Osteoblast (primary cell): ENCODE measurements around the gene MBTPS1. TPM values are rescaled to one million over a fixed set of nuclear protein-coding genes. Genes with fewer than 3 reads are reported as not detected.

ENCODE experiments used
- DNase-seq: peaks from one replicate; pipeline ENCODE4 v3.0.0; 2011; ENCODE audit warnings: low spot score, mixed read lengths; ENCODE audit not compliant: insufficient read length; ENCODE audit errors: missing footprints
- H2AFZ ChIP-seq: 2 replicates; pipeline ENCODE4 v1.6.0; 2011; ENCODE audit warnings: mild to moderate bottlenecking, low read length
- H3K27ac ChIP-seq: 2 replicates; pipeline ENCODE4 v1.5.1; 2011; ENCODE audit warnings: mild to moderate bottlenecking, low read depth, low read length, moderate library complexity
- H3K27me3 ChIP-seq: 2 replicates; pipeline ENCODE4 v1.6.0; 2012; ENCODE audit warnings: mild to moderate bottlenecking, control low read depth, inconsistent platforms, low read length, moderate library complexity; ENCODE audit not compliant: insufficient read depth
- H3K36me3 ChIP-seq: 2 replicates; pipeline ENCODE4 v1.5.1; 2011; ENCODE audit warnings: mild to moderate bottlenecking, low read length, control low read depth, moderate library complexity; ENCODE audit not compliant: insufficient read depth
- H3K4me1 ChIP-seq: 2 replicates; pipeline ENCODE4 v1.5.1; 2011; ENCODE audit warnings: mild to moderate bottlenecking, low read length, control low read depth, moderate library complexity; ENCODE audit not compliant: insufficient read depth
- H3K4me2 ChIP-seq: 2 replicates; pipeline ENCODE4 v1.6.0; 2011; ENCODE audit warnings: mild to moderate bottlenecking, low read length; ENCODE audit not compliant: insufficient read depth
- H3K4me3 ChIP-seq: fragments of 200-600 bp; sonication (generic); 3 replicates; pipeline ENCODE4 v1.5.1; 2012; ENCODE audit warnings: mild to moderate bottlenecking, low read length, inconsistent platforms; ENCODE audit not compliant: insufficient read depth
- H3K79me2 ChIP-seq: 2 replicates; pipeline ENCODE4 v1.6.0; 2012; ENCODE audit warnings: mild to moderate bottlenecking, low read length, control low read depth, inconsistent platforms; ENCODE audit not compliant: insufficient read depth
- H3K9me3 ChIP-seq: 2 replicates; pipeline ENCODE4 v1.5.1; 2011; ENCODE audit warnings: low read depth, low read length, control low read depth
- H4K20me1 ChIP-seq: 2 replicates; pipeline ENCODE4 v1.6.0; 2012; ENCODE audit warnings: mild to moderate bottlenecking, low read length, control low read depth; ENCODE audit not compliant: insufficient read depth
- CTCF ChIP-seq: IDR thresholded peaks from 2 replicates; pipeline ENCODE4 v1.5.1; 2011; ENCODE audit warnings: mild to moderate bottlenecking, low read depth, low read length, moderate library complexity; ENCODE audit errors: extremely low read depth
- total RNA-seq: library from RNA; depleted of rRNA; stranded (reverse); fragments of >200 nt; gene quantifications from 2 replicates; pipeline ENCODE4 v1.2.3, GENCODE V29; 2012

Gene MBTPS1
- total RNA-seq, 1 donor = 114 TPM

- peaks cover 86% of the 10 kb centered on the region for H3K79me2 ChIP-seq
- H3K4me3 ChIP-seq = no peak overlapping the region
- H3K4me1 ChIP-seq = peaks cover 9% of the 10 kb centered on the region
- H2AFZ ChIP-seq = no peak overlapping the region
- H3K36me3 ChIP-seq = peaks cover 18% of the 10 kb centered on the region
- H3K27ac ChIP-seq = no peak overlapping the region
- H4K20me1 ChIP-seq = peaks cover 50% of the 10 kb centered on the region
- no peak for DNase-seq
- no peak for TF ChIP-seq CTCF
- no peaks in the 10 kb centered on the region for H3K27me3 ChIP-seq
- no peaks in the 10 kb centered on the region for H3K9me3 ChIP-seq
- H3K4me2 ChIP-seq = no peak overlapping the region
Measured at GRCh38 chr16:84105948-84106740, 10.6 kb downstream of the MBTPS1 start.

- DNase-seq = no peak
- H3K27ac ChIP-seq = no peak overlapping the region
- H3K79me2 ChIP-seq = peaks cover 78% of the 10 kb centered on the region
- no peaks in the 10 kb centered on the region for H3K9me3 ChIP-seq
- TF ChIP-seq CTCF = no peak
- no peak overlapping the region for H3K4me3 ChIP-seq
- H3K27me3 ChIP-seq = no peaks in the 10 kb centered on the region
- peaks cover 10% of the 10 kb centered on the region for H3K36me3 ChIP-seq
- peaks cover 9% of the 10 kb centered on the region for H3K4me1 ChIP-seq
- peaks cover 42% of the 10 kb centered on the region for H4K20me1 ChIP-seq
- no peak overlapping the region for H2AFZ ChIP-seq
- no peak overlapping the region for H3K4me2 ChIP-seq
Measured at GRCh38 chr16:84105301-84105815, 11.4 kb downstream of the MBTPS1 start.

- H3K36me3 ChIP-seq = peaks cover 8% of the 10 kb centered on the region
- H3K4me3 ChIP-seq = no peak overlapping the region
- no peaks in the 10 kb centered on the region for H3K9me3 ChIP-seq
- no peak overlapping the region for H2AFZ ChIP-seq
- peaks cover 32% of the 10 kb centered on the region for H4K20me1 ChIP-seq
- no peak for TF ChIP-seq CTCF
- peaks cover 67% of the 10 kb centered on the region for H3K79me2 ChIP-seq
- DNase-seq = no peak
- no peak overlapping the region for H3K27ac ChIP-seq
- H3K27me3 ChIP-seq = no peaks in the 10 kb centered on the region
- no peak overlapping the region for H3K4me2 ChIP-seq
- H3K4me1 ChIP-seq = peaks cover 17% of the 10 kb centered on the region
Measured at GRCh38 chr16:84104231-84104630, 12.5 kb downstream of the MBTPS1 start.

- Histone ChIP-seq H3K4me1 (peaks cover 23% of the 10 kb centered on the region), H3K4me3 (no peak overlapping the region), H3K4me2 (peak overlapping the region; percentile 39), H4K20me1 (peaks cover 28% of the 10 kb centered on the region), H3K9me3 (no peaks in the 10 kb centered on the region), H3K79me2 (peaks cover 62% of the 10 kb centered on the region), H3K36me3 (peaks cover 3% of the 10 kb centered on the region), H3K27ac (no peak overlapping the region), H2AFZ (no peak overlapping the region), H3K27me3 (no peaks in the 10 kb centered on the region)
- no peak for TF ChIP-seq CTCF
- no peak for DNase-seq
Measured at GRCh38 chr16:84103678-84104077, 13.1 kb downstream of the MBTPS1 start.
